ENCODE results near the gene ABAT.

DNA sequence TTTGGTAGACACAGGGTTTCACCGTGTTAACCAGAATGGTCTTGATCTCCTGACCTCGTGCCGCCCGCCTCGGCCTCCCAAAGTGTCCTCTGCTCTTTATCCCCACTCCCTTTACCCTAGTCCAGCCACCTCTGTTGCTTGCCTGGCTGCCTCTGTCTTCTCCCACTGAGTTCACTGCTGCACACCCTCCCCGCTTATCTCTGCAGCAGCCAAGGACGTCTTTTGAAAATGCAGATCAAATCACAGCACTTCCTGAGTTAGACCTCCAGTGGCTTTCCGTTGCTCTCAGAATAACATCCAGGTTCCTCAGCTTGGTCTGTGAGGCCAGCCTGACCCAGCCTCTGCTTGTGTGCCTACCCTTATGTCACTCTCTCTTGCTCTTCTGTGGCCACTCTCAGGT, 47.5 kb upstream of the ABAT start:
- TF ChIP-seq, protein P1, sequence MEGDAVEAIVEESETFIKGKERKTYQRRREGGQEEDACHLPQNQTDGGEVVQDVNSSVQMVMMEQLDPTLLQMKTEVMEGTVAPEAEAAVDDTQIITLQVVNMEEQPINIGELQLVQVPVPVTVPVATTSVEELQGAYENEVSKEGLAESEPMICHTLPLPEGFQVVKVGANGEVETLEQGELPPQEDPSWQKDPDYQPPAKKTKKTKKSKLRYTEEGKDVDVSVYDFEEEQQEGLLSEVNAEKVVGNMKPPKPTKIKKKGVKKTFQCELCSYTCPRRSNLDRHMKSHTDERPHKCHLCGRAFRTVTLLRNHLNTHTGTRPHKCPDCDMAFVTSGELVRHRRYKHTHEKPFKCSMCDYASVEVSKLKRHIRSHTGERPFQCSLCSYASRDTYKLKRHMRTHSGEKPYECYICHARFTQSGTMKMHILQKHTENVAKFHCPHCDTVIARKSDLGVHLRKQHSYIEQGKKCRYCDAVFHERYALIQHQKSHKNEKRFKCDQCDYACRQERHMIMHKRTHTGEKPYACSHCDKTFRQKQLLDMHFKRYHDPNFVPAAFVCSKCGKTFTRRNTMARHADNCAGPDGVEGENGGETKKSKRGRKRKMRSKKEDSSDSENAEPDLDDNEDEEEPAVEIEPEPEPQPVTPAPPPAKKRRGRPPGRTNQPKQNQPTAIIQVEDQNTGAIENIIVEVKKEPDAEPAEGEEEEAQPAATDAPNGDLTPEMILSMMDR (IDR thresholded peaks at IDR 0.05; ENCODE audit: low read depth, low read length) = no peak
- TF ChIP-seq EZH2phosphoT487 (IDR thresholded peaks at IDR 0.05; ENCODE audit: low read depth) = no peak
